Frontal cortex (tissue), 4 donors: ENCODE data around the gene DENND5B. TPM values are rescaled to one million over a fixed set of nuclear protein-coding genes. Genes with fewer than 3 reads are reported as not detected.
"Not testable (repeated sequence)": the region's sequence is repeated elsewhere in the genome, so short reads cannot be mapped to it uniquely, and the experiment has no call there.

Source experiments
- DNase-seq, 2 donors: peaks; one replicate each; pipeline ENCODE4 v3.0.0; 2012; ENCODE audit warnings: low spot score in 2 of 2
- FAIRE-seq: peaks from 2 replicates; lab custom pipeline; 2012; peaks lifted over from hg19 to GRCh38; lab: Jason Lieb, UNC
- total RNA-seq: library from RNA; depleted of rRNA; stranded (reverse); fragments of >200 nt; gene quantifications from one replicate; pipeline ENCODE4 v1.2.3, GENCODE V29; 2014
- donor health status: control.
- donor health status: control.
- donor health status: control.

Gene DENND5B
- total RNA-seq, 1 donor from 2014 or later = 41.6 TPM

GRCh38 chr12:31517994-31518393, 72.9 kb downstream of the DENND5B start:
- DNase-seq (no peak), FAIRE-seq (no peak)

GRCh38 chr12:31516702-31517101, 74.2 kb downstream of the DENND5B start:
- DNase-seq (no peak), FAIRE-seq (no peak)

GRCh38 chr12:31514912-31515311, 76.0 kb downstream of the DENND5B start:
- DNase-seq = no peak

GRCh38 chr12:31510034-31510433, 80.9 kb downstream of the DENND5B start:
- DNase-seq (no peak), FAIRE-seq (no peak)

More at GRCh38 chr12:31514912-31515311, 76.0 kb downstream of the DENND5B start:
- FAIRE-seq = no peak

- DNase-seq = no peak
- no peak for FAIRE-seq
Measured at GRCh38 chr12:31508436-31509150, 82.3 kb downstream of the DENND5B start.

GRCh38 chr12:31507966-31508365, 83.0 kb downstream of the DENND5B start:
- FAIRE-seq (no peak), DNase-seq (no peak)

GRCh38 chr12:31506515-31507306, 84.2 kb downstream of the DENND5B start:
- DNase-seq = no peak
- FAIRE-seq = no peak

- FAIRE-seq (no peak), DNase-seq (no peak)
Measured at GRCh38 chr12:31504625-31505222, 86.2 kb downstream of the DENND5B start.

- FAIRE-seq, DNase-seq: not testable (repeated sequence)
Measured at GRCh38 chr12:31501014-31501413, 89.9 kb downstream of the DENND5B start.

- DNase-seq (no peak), FAIRE-seq (no peak)
Measured at GRCh38 chr12:31499567-31499966, 91.4 kb downstream of the DENND5B start.

GRCh38 chr12:31498424-31498823, 92.5 kb downstream of the DENND5B start:
- FAIRE-seq (no peak), DNase-seq (no peak)

- no peak for FAIRE-seq
Measured at GRCh38 chr12:31496257-31496656, 94.7 kb downstream of the DENND5B start.

GRCh38 chr12:31494455-31494854, 96.5 kb downstream of the DENND5B start:
- FAIRE-seq = no peak
- DNase-seq = no peak

More at GRCh38 chr12:31496257-31496656, 94.7 kb downstream of the DENND5B start:
- DNase-seq = no peak

- DNase-seq = no peak
Measured at GRCh38 chr12:31492599-31493196, 98.2 kb downstream of the DENND5B start.

GRCh38 chr12:31491841-31492598, 98.9 kb downstream of the DENND5B start:
- FAIRE-seq = no peak
- no peak for DNase-seq

More at GRCh38 chr12:31492599-31493196, 98.2 kb downstream of the DENND5B start:
- no peak for FAIRE-seq

- peak; percentile 10 for FAIRE-seq
- no peak for DNase-seq
Measured at GRCh38 chr12:31491241-31491794, 99.6 kb downstream of the DENND5B start.

GRCh38 chr12:31488737-31489338, 102.1 kb downstream of the DENND5B start:
- DNase-seq = no peak
- FAIRE-seq = no peak

GRCh38 chr12:31485571-31485970, 105.4 kb downstream of the DENND5B start:
- DNase-seq = no peak
- FAIRE-seq = no peak

GRCh38 chr12:31482816-31483215, 108.1 kb downstream of the DENND5B start:
- DNase-seq (no peak), FAIRE-seq (no peak)
